Measurements from ENCODE around the gene SND1.

The SND1 gene

GRCh38 chr7:127632276-127632910, 19.6 kb upstream of the SND1 start:
- no peak overlapping the region for H3K4me3 ChIP-seq (replicated peaks; ENCODE audit: low read depth, low read length)
- TF ChIP-seq, protein P1, sequence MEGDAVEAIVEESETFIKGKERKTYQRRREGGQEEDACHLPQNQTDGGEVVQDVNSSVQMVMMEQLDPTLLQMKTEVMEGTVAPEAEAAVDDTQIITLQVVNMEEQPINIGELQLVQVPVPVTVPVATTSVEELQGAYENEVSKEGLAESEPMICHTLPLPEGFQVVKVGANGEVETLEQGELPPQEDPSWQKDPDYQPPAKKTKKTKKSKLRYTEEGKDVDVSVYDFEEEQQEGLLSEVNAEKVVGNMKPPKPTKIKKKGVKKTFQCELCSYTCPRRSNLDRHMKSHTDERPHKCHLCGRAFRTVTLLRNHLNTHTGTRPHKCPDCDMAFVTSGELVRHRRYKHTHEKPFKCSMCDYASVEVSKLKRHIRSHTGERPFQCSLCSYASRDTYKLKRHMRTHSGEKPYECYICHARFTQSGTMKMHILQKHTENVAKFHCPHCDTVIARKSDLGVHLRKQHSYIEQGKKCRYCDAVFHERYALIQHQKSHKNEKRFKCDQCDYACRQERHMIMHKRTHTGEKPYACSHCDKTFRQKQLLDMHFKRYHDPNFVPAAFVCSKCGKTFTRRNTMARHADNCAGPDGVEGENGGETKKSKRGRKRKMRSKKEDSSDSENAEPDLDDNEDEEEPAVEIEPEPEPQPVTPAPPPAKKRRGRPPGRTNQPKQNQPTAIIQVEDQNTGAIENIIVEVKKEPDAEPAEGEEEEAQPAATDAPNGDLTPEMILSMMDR (IDR thresholded peaks at IDR 0.05; ENCODE audit: low read depth, low read length, missing control alignments): no peak
- no peak for DNase-seq (ENCODE audit: extremely low read depth, low read depth)

- H3K4me3 ChIP-seq (replicated peaks; ENCODE audit: low read depth, low read length): no peak overlapping the region
- TF ChIP-seq, protein P1 (IDR thresholded peaks at IDR 0.05; ENCODE audit: low read depth, low read length, missing control alignments): no peak
- no peak for DNase-seq (ENCODE audit: extremely low read depth, low read depth)
Observed at GRCh38 chr7:127635659-127636285, 16.2 kb upstream of the SND1 start.

- TF ChIP-seq, protein P1 (IDR thresholded peaks at IDR 0.05; ENCODE audit: low read depth, low read length, missing control alignments): no peak
- DNase-seq (ENCODE audit: extremely low read depth, low read depth): no peak
- no peak overlapping the region for H3K4me3 ChIP-seq (replicated peaks; ENCODE audit: low read depth, low read length)
Observed at GRCh38 chr7:127638197-127638596, 13.8 kb upstream of the SND1 start.

- no peak for DNase-seq (ENCODE audit: extremely low read depth, low read depth)
- H3K4me3 ChIP-seq (replicated peaks; ENCODE audit: low read depth, low read length): no peak overlapping the region
- TF ChIP-seq, protein P1 (IDR thresholded peaks at IDR 0.05; ENCODE audit: low read depth, low read length, missing control alignments): no peak
Observed at GRCh38 chr7:127644484-127644883, 7.5 kb upstream of the SND1 start.

- H3K4me3 ChIP-seq (replicated peaks; ENCODE audit: low read depth, low read length): no peak overlapping the region
- no peak for DNase-seq (ENCODE audit: extremely low read depth, low read depth)
- TF ChIP-seq, protein P1 (IDR thresholded peaks at IDR 0.05; ENCODE audit: low read depth, low read length, missing control alignments): no peak
Observed at GRCh38 chr7:127647636-127648035, 4.4 kb upstream of the SND1 start.

DNA sequence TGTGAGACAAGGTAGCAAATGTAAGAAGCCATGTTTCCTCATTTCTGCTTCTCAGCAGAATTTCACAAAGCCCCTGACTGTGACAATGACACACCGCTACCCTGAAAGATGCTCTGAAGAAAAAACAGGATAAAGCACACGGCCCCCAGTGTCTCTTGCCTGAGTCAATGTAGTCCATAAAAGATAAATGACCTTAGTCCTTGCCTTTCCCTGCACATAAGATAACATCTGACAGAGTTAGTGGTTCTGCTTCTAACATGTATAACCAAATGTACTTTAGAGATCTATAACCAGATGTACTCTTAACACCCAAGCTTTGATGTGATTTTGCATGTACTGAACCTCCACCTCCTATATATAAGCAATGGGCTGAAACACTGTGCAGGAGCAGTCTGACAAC, 3.0 kb upstream of the SND1 start:
- DNase-seq (ENCODE audit: extremely low read depth, low read depth): no peak
- TF ChIP-seq, protein P1 (IDR thresholded peaks at IDR 0.05; ENCODE audit: low read depth, low read length, missing control alignments): no peak
- H3K4me3 ChIP-seq (replicated peaks; ENCODE audit: low read depth, low read length): no peak overlapping the region
